Parathyroid adenoma (tissue), 2 donors: Measurements from ENCODE around the gene TMEM267.

Source experiments
- H2AFZ ChIP-seq: fragments of 300-600 bp; sonication (generic); one replicate; pipeline ENCODE4 v1.7.0; 2017; ENCODE audit warnings: antibody characterized with exemption, mild to moderate bottlenecking
- H3K27ac ChIP-seq: fragments of 300-600 bp; sonication (generic); one replicate; pipeline ENCODE4 v1.7.0; 2017
- H3K27me3 ChIP-seq: fragments of 300-600 bp; sonication (generic); one replicate; pipeline ENCODE4 v1.7.0; 2017; ENCODE audit warnings: low read length; ENCODE audit not compliant: control insufficient read depth, insufficient read depth
- H3K36me3 ChIP-seq: fragments of 300-600 bp; sonication (generic); one replicate; pipeline ENCODE4 v1.7.0; 2017; ENCODE audit warnings: low read length; ENCODE audit not compliant: control insufficient read depth, insufficient read depth
- H3K4me1 ChIP-seq: fragments of 300-600 bp; sonication (generic); one replicate; pipeline ENCODE4 v1.7.0; 2017; ENCODE audit warnings: control low read depth
- H3K4me2 ChIP-seq: fragments of 300-600 bp; sonication (generic); one replicate; pipeline ENCODE4 v1.7.0; 2017; ENCODE audit warnings: low read length
- H3K4me3 ChIP-seq: fragments of 300-600 bp; sonication (generic); one replicate; pipeline ENCODE4 v1.7.0; 2017; ENCODE audit warnings: low read depth, low read length
- H3K79me2 ChIP-seq: fragments of 300-600 bp; sonication (generic); one replicate; pipeline ENCODE4 v1.7.0; 2017; ENCODE audit warnings: control low read depth
- H3K9ac ChIP-seq: fragments of 300-600 bp; sonication (generic); one replicate; pipeline ENCODE4 v1.7.0; 2017; ENCODE audit warnings: mild to moderate bottlenecking
- H3K9me3 ChIP-seq: fragments of 300-600 bp; sonication (generic); one replicate; pipeline ENCODE4 v1.7.0; 2017; ENCODE audit warnings: low read length; ENCODE audit not compliant: control insufficient read depth
- TF ChIP-seq, protein P1 (sequence below): fragments of 300-600 bp; sonication (generic); IDR thresholded peaks from one replicate; pipeline ENCODE4 v1.7.0; 2017; ENCODE audit warnings: antibody characterized with exemption, mild to moderate bottlenecking
- donor health status: primary hyperparathyroidism.

Gene TMEM267, protein sequence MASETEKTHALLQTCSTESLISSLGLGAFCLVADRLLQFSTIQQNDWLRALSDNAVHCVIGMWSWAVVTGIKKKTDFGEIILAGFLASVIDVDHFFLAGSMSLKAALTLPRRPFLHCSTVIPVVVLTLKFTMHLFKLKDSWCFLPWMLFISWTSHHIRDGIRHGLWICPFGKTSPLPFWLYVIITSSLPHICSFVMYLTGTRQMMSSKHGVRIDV

DNA sequence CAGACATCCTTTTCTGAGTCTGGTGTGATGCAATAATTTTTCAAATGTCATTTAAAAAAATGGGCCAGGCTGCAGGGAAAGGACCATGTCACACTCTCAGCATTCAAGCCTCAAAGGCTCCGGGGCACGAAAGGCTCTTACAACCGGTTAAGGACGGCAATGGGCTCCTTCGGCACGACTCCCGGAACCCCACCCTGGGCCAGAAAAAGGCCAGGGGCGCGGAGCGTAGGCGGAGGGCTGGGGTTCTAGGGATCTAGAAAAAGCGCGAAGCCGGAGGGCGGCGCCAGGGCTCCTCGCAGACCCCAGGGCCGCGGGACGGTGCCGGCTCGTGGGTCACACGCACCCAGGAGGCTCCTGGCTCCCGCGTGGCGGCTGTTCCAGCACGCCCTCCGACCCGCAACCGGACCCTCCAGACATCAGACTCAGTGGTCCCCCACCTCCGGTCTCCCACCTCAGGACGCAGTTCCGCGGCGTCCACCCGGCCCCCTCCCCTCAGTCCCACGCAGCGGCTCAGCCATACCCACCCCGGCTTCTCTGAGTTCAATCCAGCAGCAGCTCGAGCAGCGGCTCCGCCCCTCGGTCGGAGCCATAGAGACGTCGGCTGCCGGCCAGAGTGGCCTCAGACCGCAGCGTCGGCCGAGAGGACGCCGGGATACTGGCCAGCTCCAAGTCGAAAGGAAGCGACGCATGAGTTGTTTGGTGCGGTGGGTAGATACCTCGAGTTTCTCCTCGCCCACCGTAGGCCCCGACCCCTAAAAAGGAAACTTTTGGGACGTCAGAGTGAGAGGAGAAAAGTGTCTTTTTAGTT lies at the start of gene TMEM267:
Gene TMEM267 (minus strand): TSS at position 568 of the 808 bp plus-strand sequence. CDS start 29,896 bp downstream, outside the sequence.
- Histone ChIP-seq H3K27ac (peak within 1 kb of the TSS; percentile 86), H3K36me3 (no peaks in the 10 kb centered on the region), H3K27me3 (no peaks in the 10 kb centered on the region), H2AFZ (peak within 1 kb of the TSS; percentile 91), H3K9me3 (no peaks in the 10 kb centered on the region), H3K9ac (peak within 1 kb of the TSS; percentile 49), H3K4me2 (peak within 1 kb of the TSS; percentile 72), H3K79me2 (no peaks in the 10 kb centered on the region), H3K4me1 (peaks cover 10% of the 10 kb centered on the region), H3K4me3 (peak within 1 kb of the TSS; percentile 73)
- TF ChIP-seq, protein P1, sequence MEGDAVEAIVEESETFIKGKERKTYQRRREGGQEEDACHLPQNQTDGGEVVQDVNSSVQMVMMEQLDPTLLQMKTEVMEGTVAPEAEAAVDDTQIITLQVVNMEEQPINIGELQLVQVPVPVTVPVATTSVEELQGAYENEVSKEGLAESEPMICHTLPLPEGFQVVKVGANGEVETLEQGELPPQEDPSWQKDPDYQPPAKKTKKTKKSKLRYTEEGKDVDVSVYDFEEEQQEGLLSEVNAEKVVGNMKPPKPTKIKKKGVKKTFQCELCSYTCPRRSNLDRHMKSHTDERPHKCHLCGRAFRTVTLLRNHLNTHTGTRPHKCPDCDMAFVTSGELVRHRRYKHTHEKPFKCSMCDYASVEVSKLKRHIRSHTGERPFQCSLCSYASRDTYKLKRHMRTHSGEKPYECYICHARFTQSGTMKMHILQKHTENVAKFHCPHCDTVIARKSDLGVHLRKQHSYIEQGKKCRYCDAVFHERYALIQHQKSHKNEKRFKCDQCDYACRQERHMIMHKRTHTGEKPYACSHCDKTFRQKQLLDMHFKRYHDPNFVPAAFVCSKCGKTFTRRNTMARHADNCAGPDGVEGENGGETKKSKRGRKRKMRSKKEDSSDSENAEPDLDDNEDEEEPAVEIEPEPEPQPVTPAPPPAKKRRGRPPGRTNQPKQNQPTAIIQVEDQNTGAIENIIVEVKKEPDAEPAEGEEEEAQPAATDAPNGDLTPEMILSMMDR = no peak

DNA sequence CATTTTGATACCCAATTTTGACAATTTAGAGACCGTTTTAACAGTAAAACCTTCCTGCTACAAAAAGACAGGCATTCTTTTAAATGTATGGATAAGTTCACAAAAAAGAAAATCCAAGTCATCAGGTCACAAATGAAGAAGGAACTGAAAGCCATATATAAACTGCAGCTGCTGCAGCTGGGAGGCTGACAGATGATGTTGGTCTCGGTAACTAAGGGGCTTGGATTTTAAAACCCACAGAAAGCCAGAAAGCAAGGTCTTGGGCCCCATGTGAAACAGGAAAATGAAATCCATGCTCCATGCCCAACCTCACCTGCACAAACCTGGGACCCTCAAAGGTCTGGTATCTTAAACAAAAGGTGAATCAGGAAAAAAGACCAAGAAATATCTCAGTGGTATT lies 47.0 kb upstream of the TMEM267 start:
- Histone ChIP-seq H3K27ac (no peak overlapping the region), H3K36me3 (no peaks in the 10 kb centered on the region), H3K9ac (no peak overlapping the region), H3K27me3 (no peaks in the 10 kb centered on the region), H2AFZ (no peak overlapping the region), H3K9me3 (no peaks in the 10 kb centered on the region), H3K4me1 (no peaks in the 10 kb centered on the region), H3K4me2 (no peak overlapping the region), H3K79me2 (no peaks in the 10 kb centered on the region), H3K4me3 (no peak overlapping the region)
- TF ChIP-seq, protein P1 = no peak

DNA sequence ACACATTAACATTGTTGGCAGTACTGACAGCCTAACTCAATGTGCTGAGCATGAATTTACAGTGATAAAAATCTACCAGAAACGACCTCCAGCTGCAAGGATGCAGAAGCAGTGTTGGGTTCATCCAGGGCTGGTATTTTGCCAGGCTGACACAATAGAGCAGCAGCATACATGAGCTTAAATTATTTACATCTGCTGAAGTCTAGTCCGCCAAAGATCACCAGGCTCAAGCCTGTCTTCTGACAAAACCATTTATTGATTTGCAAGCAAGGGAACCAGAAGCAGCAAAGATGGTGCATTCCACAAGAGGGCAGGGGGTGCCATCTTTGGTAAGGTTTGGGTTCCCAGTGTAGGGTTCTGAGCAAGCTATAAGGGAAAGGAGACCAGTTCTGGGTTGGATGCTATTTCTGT lies 40.0 kb upstream of the TMEM267 start:
- no peaks in the 10 kb centered on the region for H3K36me3 ChIP-seq
- H3K4me3 ChIP-seq = no peak overlapping the region
- no peak overlapping the region for H3K9ac ChIP-seq
- no peaks in the 10 kb centered on the region for H3K79me2 ChIP-seq
- no peaks in the 10 kb centered on the region for H3K9me3 ChIP-seq
- no peaks in the 10 kb centered on the region for H3K4me1 ChIP-seq
- H3K4me2 ChIP-seq = peak overlapping the region; percentile 19
- TF ChIP-seq, protein P1 = no peak
- no peaks in the 10 kb centered on the region for H3K27me3 ChIP-seq
- no peak overlapping the region for H3K27ac ChIP-seq
- H2AFZ ChIP-seq = no peak overlapping the region

DNA sequence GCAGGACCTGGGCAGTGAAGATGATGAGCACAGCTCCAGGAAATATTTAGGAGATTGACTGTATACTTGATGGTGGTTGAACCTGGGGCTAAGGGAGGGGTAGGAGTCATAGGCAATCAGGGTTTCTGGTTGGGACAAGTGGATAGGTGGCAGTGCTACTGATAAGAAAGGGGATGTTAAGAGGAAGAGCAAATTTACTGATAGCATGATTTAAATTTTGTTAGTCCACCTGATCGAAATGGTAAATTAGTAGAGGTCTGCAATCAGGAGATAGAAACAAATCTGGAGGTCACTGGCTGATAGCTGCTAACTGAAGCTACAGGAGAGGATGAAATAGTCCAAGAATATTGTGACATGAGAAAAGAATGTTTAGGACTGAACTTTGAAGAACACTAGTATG lies 37.0 kb upstream of the TMEM267 start:
- Histone ChIP-seq H3K4me1 (peaks cover 3% of the 10 kb centered on the region), H3K9ac (no peak overlapping the region), H3K4me3 (no peak overlapping the region), H3K79me2 (no peaks in the 10 kb centered on the region), H3K9me3 (no peaks in the 10 kb centered on the region), H3K27me3 (no peaks in the 10 kb centered on the region), H2AFZ (no peak overlapping the region), H3K36me3 (no peaks in the 10 kb centered on the region), H3K4me2 (no peak overlapping the region), H3K27ac (no peak overlapping the region)
- TF ChIP-seq, protein P1 = no peak
